GM21825 (cell line): ENCODE measurements around the gene ARHGEF40.
"Not testable (repeated sequence)": the region's sequence is repeated elsewhere in the genome, so short reads cannot be mapped to it uniquely, and the experiment has no call there.

Experiments used
- ATAC-seq: cut with Tn5 transposase; IDR thresholded peaks from one replicate; pipeline ENCODE4 v1.9.1; 2021; ENCODE audit warnings: mild to moderate bottlenecking, moderate library complexity; ENCODE audit not compliant: unreplicated experiment

The ARHGEF40 gene

GRCh38 chr14:21039585-21040369, 30.3 kb upstream of the ARHGEF40 start:
- no peak for ATAC-seq

- no peak for ATAC-seq
Measured at GRCh38 chr14:21040370-21040925, 29.7 kb upstream of the ARHGEF40 start.

- ATAC-seq = not testable (repeated sequence)
Measured at GRCh38 chr14:21040941-21041340, 29.2 kb upstream of the ARHGEF40 start.

GRCh38 chr14:21041676-21042433, 28.2 kb upstream of the ARHGEF40 start, which contains the start of gene RNASE7:
TSS of gene RNASE7 (plus strand) at chr14:21042362. CDS start at chr14:21042993, 631 bp downstream.
- ATAC-seq = no peak

- ATAC-seq = no peak
Measured at GRCh38 chr14:21042918-21043317, 27.2 kb upstream of the ARHGEF40 start.

GRCh38 chr14:21043387-21043973, 26.6 kb upstream of the ARHGEF40 start:
- ATAC-seq = no peak

- no peak for ATAC-seq
Measured at GRCh38 chr14:21043974-21044618, 26.0 kb upstream of the ARHGEF40 start.

GRCh38 chr14:21047378-21047781, 22.7 kb upstream of the ARHGEF40 start:
- ATAC-seq = no peak

GRCh38 chr14:21048638-21049037, 21.5 kb upstream of the ARHGEF40 start:
- ATAC-seq = no peak

GRCh38 chr14:21049271-21049673, 20.8 kb upstream of the ARHGEF40 start:
- no peak for ATAC-seq

GRCh38 chr14:21050597-21050996, 19.5 kb upstream of the ARHGEF40 start:
- no peak for ATAC-seq

GRCh38 chr14:21053184-21054122, 16.7 kb upstream of the ARHGEF40 start:
- ATAC-seq = no peak

- ATAC-seq = no peak
Measured at GRCh38 chr14:21054123-21054767, 15.9 kb upstream of the ARHGEF40 start.

- ATAC-seq = no peak
Measured at GRCh38 chr14:21054768-21055145, 15.3 kb upstream of the ARHGEF40 start.

GRCh38 chr14:21055432-21056117, 14.5 kb upstream of the ARHGEF40 start:
- no peak for ATAC-seq

GRCh38 chr14:21056520-21057163, 13.5 kb upstream of the ARHGEF40 start:
- no peak for ATAC-seq

GRCh38 chr14:21057803-21058675, 12.1 kb upstream of the ARHGEF40 start, which contains the start of gene RNASE8:
TSS of gene RNASE8 (plus strand) at chr14:21057822. CDS start at chr14:21057893, 71 bp downstream.
- no peak for ATAC-seq
